SU-DHL-6 (cell line): ENCODE data around the gene DCN.

Source experiments
- H2AFZ ChIP-seq: fragments of 200-600 bp; sonication (generic); 2 replicates; pipeline ENCODE4 v1.6.1; 2014; ENCODE audit warnings: low read depth, mild to moderate bottlenecking, moderate library complexity, mixed read lengths, antibody characterized with exemption, low read length; ENCODE audit not compliant: severe bottlenecking
- H3F3A ChIP-seq: fragments of 200-600 bp; shearing (Covaris generic); 2 replicates; pipeline ENCODE4 v1.6.0; 2016; ENCODE audit warnings: antibody characterized with exemption, mild to moderate bottlenecking; ENCODE audit not compliant: insufficient read depth
- H3K27ac ChIP-seq: fragments of 200-600 bp; sonication (generic); 2 replicates; pipeline ENCODE4 v1.5.1; 2016; ENCODE audit warnings: low read depth, mild to moderate bottlenecking, low read length, moderate library complexity, mixed read lengths
- H3K27me3 ChIP-seq: fragments of 200-600 bp; sonication (generic), shearing (Covaris generic); 2 replicates; pipeline ENCODE4 v1.6.0; 2014; ENCODE audit warnings: mild to moderate bottlenecking, low read length
- H3K36me3 ChIP-seq: fragments of 200-600 bp; sonication (generic); 2 replicates; pipeline ENCODE4 v1.6.1; 2014; ENCODE audit warnings: mild to moderate bottlenecking, low read length, mixed read lengths
- H3K4me2 ChIP-seq: fragments of 300-600, 200-600 bp; shearing (Covaris generic), sonication (generic); 2 replicates; pipeline ENCODE4 v1.6.0; 2014; ENCODE audit warnings: low read length, low read depth, mild to moderate bottlenecking; ENCODE audit not compliant: poor library complexity, severe bottlenecking
- H3K4me3 ChIP-seq: fragments of 200-600 bp; sonication (generic); 2 replicates; pipeline ENCODE4 v1.5.1; 2014; ENCODE audit warnings: antibody characterized with exemption, low read length, mild to moderate bottlenecking, mixed read lengths; ENCODE audit not compliant: insufficient read depth, poor library complexity, severe bottlenecking
- H3K79me2 ChIP-seq: fragments of 200-600 bp; sonication (generic); 2 replicates; pipeline ENCODE4 v1.6.1; 2014; ENCODE audit warnings: mild to moderate bottlenecking, low read length, moderate library complexity; ENCODE audit not compliant: insufficient read depth
- H3K9ac ChIP-seq: fragments of 200-600 bp; sonication (generic); 2 replicates; pipeline ENCODE4 v1.7.0; 2014; ENCODE audit warnings: mild to moderate bottlenecking, low read length
- H3K9me2 ChIP-seq: fragments of 200-600 bp; sonication (generic); replicated peaks from 2 replicates; pipeline ENCODE4 v1.6.1; 2014; ENCODE audit warnings: low read length; ENCODE audit not compliant: insufficient read depth
- H3K9me3 ChIP-seq: fragments of 200-600 bp; sonication (generic); 2 replicates; pipeline ENCODE4 v1.6.1; 2014; ENCODE audit warnings: low read length, mixed read lengths; ENCODE audit not compliant: insufficient read depth
- H4K20me1 ChIP-seq: fragments of 200-600 bp; sonication (generic); 2 replicates; pipeline ENCODE4 v1.6.1; 2014; ENCODE audit warnings: low read depth, mild to moderate bottlenecking, antibody characterized with exemption, low read length, moderate library complexity, mixed read lengths
- CTCF ChIP-seq: fragments of 200-600 bp; sonication (generic); IDR thresholded peaks from one replicate; pipeline ENCODE4 v1.5.1; 2017; ENCODE audit warnings: antibody characterized with exemption, mild to moderate bottlenecking, low read length, moderate library complexity; ENCODE audit not compliant: insufficient read depth, poor library complexity, severe bottlenecking
- EZH2phosphoT487 ChIP-seq: fragments of 200-600 bp; sonication (generic), shearing (Covaris generic); conservative IDR thresholded peaks from 2 replicates; pipeline ENCODE4 v1.6.1; 2018; ENCODE audit warnings: mild to moderate bottlenecking, antibody characterized with exemption, low read length, moderate library complexity, mixed read lengths

DCN gene

GRCh38 chr12:91205811-91206210, 23.2 kb upstream of the DCN start:
- Histone ChIP-seq H3F3A (no peaks in the 10 kb centered on the region), H3K79me2 (no peaks in the 10 kb centered on the region), H3K9me3 (no peaks in the 10 kb centered on the region), H3K36me3 (no peaks in the 10 kb centered on the region), H3K4me2 (no peak overlapping the region), H3K4me3 (no peak overlapping the region), H3K9ac (no peak overlapping the region), H2AFZ (no peak overlapping the region), H4K20me1 (no peaks in the 10 kb centered on the region), H3K27me3 (no peaks in the 10 kb centered on the region), H3K9me2 (no peaks in the 10 kb centered on the region), H3K27ac (no peak overlapping the region)
- TF ChIP-seq EZH2phosphoT487 (no peak), CTCF (no peak)

- H2AFZ ChIP-seq, result no peak overlapping the region
Measured at GRCh38 chr12:91204421-91204820, 21.8 kb upstream of the DCN start.

GRCh38 chr12:91203610-91204009, 21.0 kb upstream of the DCN start:
- Histone ChIP-seq H3K9ac (no peak overlapping the region), H3K36me3 (no peaks in the 10 kb centered on the region), H3K9me2 (no peaks in the 10 kb centered on the region), H3F3A (no peaks in the 10 kb centered on the region), H3K9me3 (no peaks in the 10 kb centered on the region), H3K27me3 (no peaks in the 10 kb centered on the region), H3K79me2 (no peaks in the 10 kb centered on the region), H3K27ac (no peak overlapping the region), H3K4me3 (no peak overlapping the region), H4K20me1 (no peaks in the 10 kb centered on the region), H2AFZ (no peak overlapping the region), H3K4me2 (no peak overlapping the region)
- TF ChIP-seq CTCF (no peak), EZH2phosphoT487 (no peak)

More at GRCh38 chr12:91204421-91204820, 21.8 kb upstream of the DCN start:
- Histone ChIP-seq H3K27ac (no peak overlapping the region), H3K9me2 (no peaks in the 10 kb centered on the region), H4K20me1 (no peaks in the 10 kb centered on the region), H3K9me3 (no peaks in the 10 kb centered on the region), H3K79me2 (no peaks in the 10 kb centered on the region), H3K4me2 (no peak overlapping the region), H3K9ac (no peak overlapping the region), H3K4me3 (no peak overlapping the region), H3K27me3 (no peaks in the 10 kb centered on the region), H3F3A (no peaks in the 10 kb centered on the region), H3K36me3 (no peaks in the 10 kb centered on the region)
- TF ChIP-seq CTCF (no peak), EZH2phosphoT487 (no peak)
